Muscle of arm (tissue), 12 donors: ENCODE results near the gene OTULINL. TPM values are rescaled to one million over a fixed set of nuclear protein-coding genes. Genes with fewer than 3 reads are reported as not detected.

Experiments used
- DNase-seq: peaks from one replicate; pipeline ENCODE4 v3.0.0-alpha.2; 2013
- polyA plus RNA-seq, 12 donors: library from polyadenylated mRNA; unstranded; fragments of 120-200 nt; gene quantifications; one replicate each; pipeline ENCODE4 v1.2.1, GENCODE V29; 2013; ENCODE audit not compliant: insufficient read length in 12 of 12

The OTULINL gene
- polyA plus RNA-seq, 12 donors, result 3.6 to 15.3 (median 5.4) TPM; not detected in 1

DNA sequence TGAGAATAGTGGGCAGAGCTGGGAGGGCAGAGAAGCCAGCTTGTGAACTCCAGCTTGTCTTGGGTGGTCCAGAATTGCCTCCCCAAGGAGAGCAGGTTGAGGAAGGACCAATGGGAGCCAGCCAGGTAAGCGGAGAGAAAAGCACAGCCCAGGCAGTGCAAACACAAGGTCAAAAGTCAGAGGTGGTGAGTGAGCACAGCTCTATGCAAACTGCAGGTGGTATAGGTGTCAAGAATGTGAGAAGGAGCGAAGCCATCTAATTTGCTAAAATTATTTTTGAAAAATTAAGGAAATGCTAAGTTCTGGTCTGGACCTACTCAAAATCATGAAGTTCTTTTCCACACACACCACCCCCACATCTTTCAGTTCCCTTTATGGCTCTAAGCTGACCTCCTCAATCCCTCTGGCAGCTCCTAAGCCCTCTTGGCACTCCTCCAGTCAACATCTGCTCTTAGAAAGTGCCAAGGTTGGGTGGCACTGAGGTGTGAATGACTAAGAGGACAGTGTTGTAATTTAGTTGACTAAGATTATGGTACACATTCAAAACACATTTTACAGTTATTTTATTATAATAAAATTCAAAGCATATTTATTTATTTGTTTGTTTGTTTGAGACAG lies 6.6 kb upstream of the OTULINL start:
- no peak for DNase-seq

GRCh38 chr5:14576206-14576605 lies 5.4 kb upstream of the OTULINL start:
- no peak for DNase-seq

GRCh38 chr5:14577079-14577725 lies 4.4 kb upstream of the OTULINL start:
- no peak for DNase-seq

GRCh38 chr5:14577971-14578370 lies 3.6 kb upstream of the OTULINL start:
- DNase-seq, result no peak

GRCh38 chr5:14579246-14579645 lies 2.3 kb upstream of the OTULINL start:
- DNase-seq, result no peak

- DNase-seq, result no peak
Measured at GRCh38 chr5:14579731-14580397, 1.7 kb upstream of the OTULINL start.

- DNase-seq, result no peak
Measured at GRCh38 chr5:14580398-14581034, 1.1 kb upstream of the OTULINL start.

- no peak for DNase-seq
Measured at GRCh38 chr5:14581891-14582796, 552 bp downstream of the OTULINL start.

DNA sequence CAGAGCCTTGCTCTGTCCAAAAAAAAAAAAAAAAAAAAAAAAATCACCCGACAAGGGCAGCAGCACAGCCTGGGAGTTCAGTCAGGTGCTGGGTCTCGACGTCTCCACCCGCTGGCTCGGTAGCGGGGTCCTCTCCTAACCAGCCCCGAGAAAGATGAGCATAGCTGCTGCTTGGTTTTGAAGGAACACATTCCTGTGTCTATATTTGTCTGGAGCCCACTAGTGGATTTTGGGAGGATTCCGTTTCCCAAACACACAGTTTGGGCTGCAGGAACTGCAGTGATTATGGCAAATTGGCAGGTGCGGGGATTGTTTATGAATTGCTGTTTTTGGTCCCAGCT lies 1.2 kb downstream of the OTULINL start:
- DNase-seq, result no peak

- DNase-seq, result no peak
Measured at GRCh38 chr5:14584848-14585247, 3.3 kb downstream of the OTULINL start.

GRCh38 chr5:14587150-14587549 lies 5.6 kb downstream of the OTULINL start:
- DNase-seq, result no peak

DNA sequence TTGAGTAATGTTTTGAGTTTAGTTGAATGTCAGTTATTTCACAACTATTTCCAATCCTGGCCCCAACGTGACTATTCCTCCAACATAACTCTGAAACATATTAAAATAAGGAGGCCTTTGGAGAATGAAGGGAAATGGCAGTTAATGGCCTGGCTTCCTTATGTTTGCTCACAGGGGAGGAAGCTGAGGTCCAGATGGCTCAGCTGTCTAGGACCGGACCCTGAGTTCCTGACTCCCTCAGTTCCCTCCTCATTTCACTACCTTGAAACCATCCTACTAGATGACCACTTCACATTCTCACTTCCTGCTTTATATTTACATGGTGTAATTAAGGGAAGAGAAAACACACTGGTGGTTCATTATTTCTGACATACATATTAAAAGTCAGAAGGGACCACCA lies 6.6 kb downstream of the OTULINL start:
- DNase-seq, result no peak

DNA sequence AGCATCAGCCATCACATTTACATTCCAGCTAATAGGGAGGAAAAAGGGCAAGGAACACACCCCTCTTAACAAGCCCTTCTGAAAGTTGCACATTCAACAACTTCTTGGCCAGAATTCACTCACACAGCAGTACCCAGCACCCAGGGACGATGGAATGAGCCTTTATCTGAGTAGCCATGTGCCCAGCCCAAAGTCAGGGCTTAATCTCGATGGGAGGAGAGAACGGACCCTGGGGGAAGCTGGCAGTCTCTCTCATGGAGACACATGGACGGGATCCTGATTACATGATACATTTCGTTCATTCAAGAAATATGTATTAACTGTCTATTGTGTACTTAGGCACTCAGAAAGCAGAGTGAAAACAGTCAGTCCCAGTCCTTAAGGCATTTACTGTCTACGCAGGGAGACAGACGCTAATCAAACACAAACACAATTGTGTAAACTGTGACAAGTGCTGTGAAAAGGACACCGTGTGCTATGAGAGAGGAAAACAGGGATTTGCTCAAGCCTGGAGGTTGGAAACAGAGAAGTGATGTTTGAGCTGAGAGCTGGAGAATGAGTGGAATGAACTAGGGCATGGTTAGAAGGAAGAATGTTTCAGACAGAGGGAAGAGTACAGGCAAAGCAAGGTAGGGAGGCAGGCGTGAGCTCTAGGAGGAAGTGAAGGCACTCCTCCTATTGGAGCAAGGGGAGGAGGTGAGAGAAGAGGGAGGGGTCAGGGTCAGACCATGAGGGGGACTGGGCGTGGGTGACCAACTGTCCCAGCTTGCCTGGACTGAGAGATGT lies 7.4 kb downstream of the OTULINL start:
- no peak for DNase-seq

- DNase-seq, result no peak
Measured at GRCh38 chr5:14590949-14591348, 9.4 kb downstream of the OTULINL start.

DNA sequence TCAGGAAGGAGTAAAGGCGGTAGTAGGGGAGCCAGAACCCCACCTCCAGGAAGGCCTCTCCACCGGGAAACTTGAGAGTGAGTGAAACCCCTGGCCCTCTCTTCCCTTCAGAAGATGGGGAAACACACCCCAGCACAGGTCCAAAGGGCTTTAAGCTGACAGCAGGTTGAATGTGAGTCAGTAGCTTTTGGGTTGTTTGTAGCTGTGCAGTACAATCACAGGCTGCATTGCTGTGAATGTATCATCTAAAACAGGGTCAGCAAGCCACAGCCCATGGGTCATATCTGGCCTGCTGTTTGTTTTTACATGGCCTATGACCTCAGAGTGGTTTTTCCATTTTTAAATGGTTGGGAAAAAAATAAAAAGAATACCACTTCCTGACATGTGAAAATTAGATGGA lies 10.0 kb downstream of the OTULINL start:
- no peak for DNase-seq

GRCh38 chr5:14593326-14594021 lies 11.9 kb downstream of the OTULINL start:
- no peak for DNase-seq

- no peak for DNase-seq
Measured at GRCh38 chr5:14594378-14595074, 12.9 kb downstream of the OTULINL start.

DNA sequence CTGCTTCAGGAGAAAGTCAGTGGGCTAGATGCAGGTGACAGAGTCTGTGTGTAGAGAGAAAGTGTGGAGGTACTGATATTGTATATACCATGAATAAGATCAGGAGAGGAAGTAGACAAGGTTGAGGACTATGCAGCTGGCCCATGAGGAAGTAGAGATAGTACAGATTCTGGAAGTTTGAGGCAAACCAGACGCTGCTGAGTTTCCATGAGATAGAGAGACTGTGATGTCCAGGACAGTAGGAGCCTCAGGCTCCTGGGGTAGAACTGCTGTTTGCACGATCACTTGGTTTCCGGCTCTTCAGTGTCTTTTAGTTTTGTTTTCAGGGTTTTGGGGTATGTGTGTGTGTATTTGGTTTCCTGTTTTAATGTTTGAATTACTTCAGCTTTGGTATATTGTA lies 13.6 kb downstream of the OTULINL start:
- no peak for DNase-seq

DNA sequence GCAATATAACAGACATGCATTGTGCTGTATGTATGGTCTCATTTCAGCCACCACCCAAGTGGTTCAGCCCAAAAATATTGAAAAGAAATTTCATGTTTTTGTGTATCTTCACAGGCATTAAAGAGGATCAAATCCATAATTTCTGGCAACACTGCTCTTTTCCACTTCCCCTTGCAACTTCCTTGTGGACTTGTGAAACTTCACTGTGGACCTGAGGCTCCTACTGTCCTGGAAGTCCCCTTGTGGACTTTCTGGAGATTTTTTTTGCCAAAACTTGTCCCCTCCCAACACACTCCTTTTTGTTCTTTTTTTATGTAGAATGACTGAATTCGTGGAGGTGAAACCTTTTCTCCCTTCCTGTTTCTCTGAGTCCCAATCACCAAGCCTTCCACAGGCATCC lies 14.3 kb downstream of the OTULINL start:
- no peak for DNase-seq

DNA sequence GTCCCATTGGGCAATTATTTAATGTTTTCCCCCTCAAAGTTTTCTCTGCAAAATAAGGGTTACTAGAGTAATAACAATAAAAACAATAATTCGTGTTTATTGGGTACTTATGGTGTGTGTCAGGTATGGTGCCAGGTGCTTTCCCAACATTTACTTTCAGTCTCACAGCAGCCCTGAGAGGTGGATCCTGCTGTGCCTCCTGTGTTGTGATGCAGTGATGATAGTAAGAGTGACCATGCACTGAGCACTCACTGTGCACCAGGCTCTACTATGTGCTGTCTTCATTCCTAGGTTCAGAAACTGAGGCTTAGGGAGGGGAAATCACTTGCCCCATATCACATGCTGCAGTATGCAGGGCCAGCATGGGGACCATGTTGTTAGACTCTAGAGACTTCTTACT lies 15.5 kb downstream of the OTULINL start:
- no peak for DNase-seq
